PFSK-1 (cell line): Measurements from ENCODE around the gene HNRNPH3.

Experiments
- FOXP2 ChIP-seq: optimal IDR thresholded peaks from 2 replicates; pipeline ENCODE3; 2011; ENCODE audit warnings: borderline replicate concordance, control low read depth, inconsistent platforms; ENCODE audit not compliant: insufficient read depth; ENCODE audit errors: extremely low read length, extremely low read depth
- POLR2AphosphoS5 ChIP-seq: IDR thresholded peaks from 2 replicates; pipeline ENCODE4 v1.6.1; 2012; ENCODE audit warnings: low read depth, mild to moderate bottlenecking, control low read depth, low read length, moderate library complexity
- REST ChIP-seq, 2 experiments: IDR thresholded peaks; 2 replicates each; pipeline versions ENCODE4 v1.6.1 to v1.8.0; 2011 to 2012; ENCODE audit warnings: low read depth in 2 of 2, low read length in 2 of 2, control low read depth in 1 of 2, inconsistent platforms in 1 of 2, mild to moderate bottlenecking in 1 of 2, moderate library complexity in 1 of 2; ENCODE audit not compliant: insufficient read depth in 1 of 2
- SIN3A ChIP-seq: IDR thresholded peaks from 2 replicates; pipeline ENCODE4 v1.6.1; 2012; ENCODE audit warnings: mild to moderate bottlenecking, low read length, moderate library complexity, borderline replicate concordance; ENCODE audit not compliant: insufficient read depth
- TAF1 ChIP-seq: IDR thresholded peaks from 2 replicates; pipeline ENCODE4 v1.6.1; 2012; ENCODE audit warnings: low read length, control low read depth, borderline replicate concordance; ENCODE audit not compliant: insufficient read depth

The HNRNPH3 gene

GRCh38 chr10:68296843-68297663 lies 34.8 kb upstream of the HNRNPH3 start:
- TF ChIP-seq FOXP2, result no peak

DNA sequence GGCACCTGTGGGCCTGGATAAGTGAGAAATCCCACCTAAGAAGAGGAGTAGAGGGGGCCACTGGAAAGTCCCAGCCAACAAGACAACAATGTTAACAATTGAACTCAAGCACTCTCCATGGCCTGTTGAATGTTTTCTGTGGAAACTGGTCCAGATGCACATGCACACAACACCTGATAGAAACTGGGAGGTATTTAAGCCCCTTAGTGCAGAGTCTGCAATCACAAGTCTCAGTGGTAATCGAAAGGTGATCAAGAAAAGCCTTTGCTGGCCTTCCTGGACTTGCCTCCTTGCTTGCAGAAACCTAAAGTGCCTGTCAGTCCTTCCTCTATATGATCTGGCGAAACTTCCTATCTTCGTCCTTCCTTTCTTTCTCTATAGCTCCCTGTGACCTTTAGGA lies 30.6 kb upstream of the HNRNPH3 start:
- no peak for TF ChIP-seq TAF1
- TF ChIP-seq SIN3A, result no peak
- TF ChIP-seq FOXP2, result no peak
- TF ChIP-seq POLR2AphosphoS5, result no peak
- no peak for TF ChIP-seq REST (IDR thresholded peaks at IDR 0.05; ENCODE audit: insufficient read depth in 1 of 2, low read depth in 2 of 2, low read length in 2 of 2)

GRCh38 chr10:68301790-68302502 lies 29.9 kb upstream of the HNRNPH3 start:
- TF ChIP-seq POLR2AphosphoS5 (no peak), FOXP2 (no peak), TAF1 (no peak), REST (IDR thresholded peaks at IDR 0.05; ENCODE audit: insufficient read depth in 1 of 2, low read depth in 2 of 2, low read length in 2 of 2) (no peak), SIN3A (no peak)

DNA sequence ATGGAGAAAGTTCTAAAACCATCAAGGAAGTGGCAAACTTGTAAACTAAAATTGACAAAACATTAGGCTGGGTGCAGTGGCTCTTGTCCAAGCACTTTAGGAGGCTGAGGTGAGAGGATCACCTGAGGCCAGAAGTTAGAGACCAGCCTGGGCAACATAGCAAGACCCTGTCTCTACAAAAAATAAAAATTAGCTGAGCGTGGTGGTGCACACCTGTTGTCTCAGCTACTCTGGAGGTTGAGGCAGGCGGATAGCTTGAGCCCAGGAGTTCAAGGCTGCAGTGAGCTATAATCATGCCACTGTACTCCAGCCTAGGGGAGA lies 29.4 kb upstream of the HNRNPH3 start:
- TF ChIP-seq FOXP2, result no peak
- TF ChIP-seq TAF1, result no peak
- TF ChIP-seq SIN3A, result no peak
- TF ChIP-seq REST (IDR thresholded peaks at IDR 0.05; ENCODE audit: insufficient read depth in 1 of 2, low read depth in 2 of 2, low read length in 2 of 2), result no peak
- TF ChIP-seq POLR2AphosphoS5, result no peak

GRCh38 chr10:68302871-68303270 lies 29.0 kb upstream of the HNRNPH3 start:
- TF ChIP-seq FOXP2, result no peak
- no peak for TF ChIP-seq SIN3A
- no peak for TF ChIP-seq REST (IDR thresholded peaks at IDR 0.05; ENCODE audit: insufficient read depth in 1 of 2, low read depth in 2 of 2, low read length in 2 of 2)
- no peak for TF ChIP-seq POLR2AphosphoS5
- TF ChIP-seq TAF1, result no peak
